Measurements from ENCODE around the gene GPX5.

DNA sequence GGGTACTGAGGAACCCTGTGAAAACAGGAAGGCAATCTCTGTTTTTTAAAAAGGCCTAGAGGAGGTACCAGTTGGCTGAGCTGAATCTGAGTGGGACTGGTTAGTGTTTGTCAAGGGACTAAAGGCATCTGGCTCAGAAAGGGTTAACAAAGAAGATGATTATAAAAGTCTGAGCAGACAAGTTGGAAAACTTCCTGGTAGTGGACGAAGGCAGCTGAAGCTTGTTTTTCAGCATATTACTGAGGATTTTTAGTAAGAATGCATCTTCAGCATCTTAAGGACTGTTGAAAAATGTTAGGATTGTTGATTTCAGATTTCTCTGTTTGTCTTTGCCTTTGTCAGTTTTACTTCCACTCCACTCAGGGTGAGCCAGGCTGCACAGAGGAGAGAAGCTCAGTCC is 5.1 kb downstream of the GPX5 start:
- TF ChIP-seq, protein P1, sequence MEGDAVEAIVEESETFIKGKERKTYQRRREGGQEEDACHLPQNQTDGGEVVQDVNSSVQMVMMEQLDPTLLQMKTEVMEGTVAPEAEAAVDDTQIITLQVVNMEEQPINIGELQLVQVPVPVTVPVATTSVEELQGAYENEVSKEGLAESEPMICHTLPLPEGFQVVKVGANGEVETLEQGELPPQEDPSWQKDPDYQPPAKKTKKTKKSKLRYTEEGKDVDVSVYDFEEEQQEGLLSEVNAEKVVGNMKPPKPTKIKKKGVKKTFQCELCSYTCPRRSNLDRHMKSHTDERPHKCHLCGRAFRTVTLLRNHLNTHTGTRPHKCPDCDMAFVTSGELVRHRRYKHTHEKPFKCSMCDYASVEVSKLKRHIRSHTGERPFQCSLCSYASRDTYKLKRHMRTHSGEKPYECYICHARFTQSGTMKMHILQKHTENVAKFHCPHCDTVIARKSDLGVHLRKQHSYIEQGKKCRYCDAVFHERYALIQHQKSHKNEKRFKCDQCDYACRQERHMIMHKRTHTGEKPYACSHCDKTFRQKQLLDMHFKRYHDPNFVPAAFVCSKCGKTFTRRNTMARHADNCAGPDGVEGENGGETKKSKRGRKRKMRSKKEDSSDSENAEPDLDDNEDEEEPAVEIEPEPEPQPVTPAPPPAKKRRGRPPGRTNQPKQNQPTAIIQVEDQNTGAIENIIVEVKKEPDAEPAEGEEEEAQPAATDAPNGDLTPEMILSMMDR (IDR thresholded peaks at IDR 0.05), result no peak
- no peak for TF ChIP-seq POLR2A (IDR thresholded peaks at IDR 0.05)
